CD8-positive, alpha-beta memory T cell (primary cell): ENCODE results near the gene VPS33A. TPM values are rescaled to one million over a fixed set of nuclear protein-coding genes. Genes with fewer than 3 reads are reported as not detected.
A peak's percentile ranks its signal among the peaks of the same experiment; 100 is the strongest.

Source experiments
- CTCF ChIA-PET: fragments of 350-600 bp; sonication (Branson Sonifier 250); formaldehyde crosslinking; loops from one replicate; lab custom pipeline; 2021; ENCODE audit warnings: antibody characterized with exemption; lab: Charles Lee
- POLR2A ChIA-PET: fragments of 350-600 bp; sonication (Branson Sonifier 250); formaldehyde crosslinking; loops from one replicate; lab custom pipeline; 2021; ENCODE audit warnings: antibody characterized with exemption; lab: Charles Lee
- DNase-seq, 5 donors: peaks; one replicate each; pipeline versions ENCODE4 v3.0.0 to v3.0.0-alpha.2; 2020 to 2022; ENCODE audit warnings: mixed read lengths in 1 of 5
- H3K27ac ChIP-seq: one replicate; pipeline ENCODE4 v1.7.0; 2013; ENCODE audit warnings: low read depth, mild to moderate bottlenecking, low read length, moderate library complexity
- H3K27me3 ChIP-seq: 2 replicates; pipeline ENCODE4 v1.7.0; 2013; ENCODE audit warnings: low read length, mild to moderate bottlenecking; ENCODE audit not compliant: insufficient read depth, poor library complexity, severe bottlenecking
- H3K36me3 ChIP-seq: 2 replicates; pipeline ENCODE4 v1.7.0; 2013; ENCODE audit warnings: mild to moderate bottlenecking, low read length, moderate library complexity; ENCODE audit not compliant: insufficient read depth
- H3K4me1 ChIP-seq: 2 replicates; pipeline ENCODE4 v1.7.0; 2013; ENCODE audit warnings: mild to moderate bottlenecking, low read length, moderate library complexity; ENCODE audit not compliant: insufficient read depth
- H3K4me3 ChIP-seq: 2 replicates; pipeline ENCODE4 v1.7.0; 2013; ENCODE audit warnings: mild to moderate bottlenecking, low read length
- H3K9me3 ChIP-seq: 2 replicates; pipeline ENCODE4 v1.7.0; 2013; ENCODE audit warnings: mild to moderate bottlenecking, low read length
- H3K27ac Mint-ChIP-seq, 8 donors: one replicate each; pipeline ENCODE4 v1.8.0; 2020 to 2021; ENCODE audit warnings: mixed read lengths in 8 of 8, mild to moderate bottlenecking in 6 of 8, inconsistent platforms in 3 of 8, moderate library complexity in 3 of 8
- H3K27me3 Mint-ChIP-seq, 2 donors: one replicate each; pipeline ENCODE4 v1.8.0; 2020 to 2021; ENCODE audit warnings: mixed read lengths in 2 of 2, mild to moderate bottlenecking in 1 of 2, moderate library complexity in 1 of 2
- H3K36me3 Mint-ChIP-seq, 3 donors: one replicate each; pipeline ENCODE4 v1.8.0; 2020 to 2021; ENCODE audit warnings: mixed read lengths in 3 of 3, inconsistent platforms in 1 of 3, mild to moderate bottlenecking in 1 of 3
- H3K4me1 Mint-ChIP-seq, 3 donors: one replicate each; pipeline ENCODE4 v1.8.0; 2020 to 2021; ENCODE audit warnings: mixed read lengths in 3 of 3, inconsistent platforms in 1 of 3, mild to moderate bottlenecking in 1 of 3
- H3K4me3 Mint-ChIP-seq, 7 donors: one replicate each; pipeline ENCODE4 v1.8.0; 2020 to 2021; ENCODE audit warnings: mixed read lengths in 7 of 7, mild to moderate bottlenecking in 6 of 7, moderate library complexity in 4 of 7, inconsistent platforms in 2 of 7
- H3K9me3 Mint-ChIP-seq, 5 donors: one replicate each; pipeline ENCODE4 v1.8.0; 2020 to 2022; ENCODE audit warnings: mixed read lengths in 5 of 5, mild to moderate bottlenecking in 3 of 5, moderate library complexity in 2 of 5, inconsistent platforms in 1 of 5
- polyA plus RNA-seq: library from polyadenylated mRNA; unstranded; fragments of 300-500 nt; fragmentation: Illumina TruSeq; gene quantifications from one replicate; pipeline ENCODE4 v1.2.3, GENCODE V29; 2021
- total RNA-seq, 2 experiments: library from RNA; stranded (reverse); gene quantifications; one replicate each; pipeline ENCODE4 v1.2.3, GENCODE V29; 2021

VPS33A gene
- total and polyA plus RNA-seq, 3 experiments from 2014 or later = 30.6 to 44.2 (median 43.1) TPM

DNA sequence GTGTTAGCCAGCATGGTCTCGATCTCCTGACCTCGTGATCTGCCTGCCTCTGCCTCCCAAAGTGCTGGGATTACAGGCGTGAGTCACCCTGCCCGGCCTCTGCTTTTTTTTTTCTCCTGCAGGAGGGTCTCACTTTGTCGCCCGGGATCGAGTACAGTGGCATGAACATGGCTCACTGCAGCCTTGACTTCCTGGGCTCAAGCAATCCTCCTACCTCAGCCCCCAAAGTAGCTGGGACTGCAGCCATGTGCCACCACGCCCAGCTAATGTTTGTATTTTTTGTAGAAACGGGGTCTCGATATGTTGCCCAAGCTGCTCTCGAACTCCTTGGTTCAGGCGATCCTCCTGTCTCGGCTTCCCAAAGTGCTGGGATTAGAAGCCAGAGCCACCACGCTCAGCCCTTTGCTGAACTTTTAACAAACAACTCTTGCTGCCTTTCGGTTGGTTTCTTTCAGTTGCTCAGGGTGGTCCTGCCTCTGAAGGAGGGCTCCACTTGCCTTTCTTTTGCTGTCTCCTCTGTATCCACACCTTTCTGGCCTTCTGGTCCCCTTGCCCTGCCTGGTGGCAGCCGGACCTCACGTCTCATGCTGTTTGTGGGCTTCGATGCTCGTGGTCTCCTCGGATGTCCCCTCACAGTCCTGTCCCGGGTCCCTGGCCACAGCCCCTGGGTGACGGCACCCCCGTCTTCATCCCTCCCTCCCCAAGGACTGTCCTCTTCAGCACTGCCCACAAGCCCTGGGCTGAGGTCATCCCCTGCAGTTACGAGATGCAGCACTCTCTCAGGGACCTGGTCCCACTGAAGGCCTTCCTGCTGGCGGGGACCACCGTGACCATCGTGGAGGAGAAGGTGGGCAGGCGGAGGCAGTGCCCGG, 66.6 kb downstream of the VPS33A start:
- Mint-ChIP-seq H3K27ac (no peak overlapping the region), H3K36me3 (peaks cover 0 to 5% (median 0%) of the 10 kb centered on the region in 3 donors), H3K4me1 (peaks cover 5 to 19% (median 14%) of the 10 kb centered on the region in 3 donors), H3K27me3 (peaks cover 9 to 19% of the 10 kb centered on the region in 2 donors), H3K4me3 (no peak overlapping the region), H3K9me3 (peaks cover 0 to 4% (median 0%) of the 10 kb centered on the region in 5 donors)
- POLR2A ChIA-PET = no interaction called here
- H3K27ac ChIP-seq = no peak overlapping the region
- CTCF ChIA-PET = no interaction called here
- no peaks in the 10 kb centered on the region for H3K36me3 ChIP-seq
- H3K27me3 ChIP-seq = no peaks in the 10 kb centered on the region
- H3K9me3 ChIP-seq = peaks cover 4% of the 10 kb centered on the region
- DNase-seq = no peak
- H3K4me1 ChIP-seq = peaks cover 7% of the 10 kb centered on the region
- H3K4me3 ChIP-seq = no peak overlapping the region

DNA sequence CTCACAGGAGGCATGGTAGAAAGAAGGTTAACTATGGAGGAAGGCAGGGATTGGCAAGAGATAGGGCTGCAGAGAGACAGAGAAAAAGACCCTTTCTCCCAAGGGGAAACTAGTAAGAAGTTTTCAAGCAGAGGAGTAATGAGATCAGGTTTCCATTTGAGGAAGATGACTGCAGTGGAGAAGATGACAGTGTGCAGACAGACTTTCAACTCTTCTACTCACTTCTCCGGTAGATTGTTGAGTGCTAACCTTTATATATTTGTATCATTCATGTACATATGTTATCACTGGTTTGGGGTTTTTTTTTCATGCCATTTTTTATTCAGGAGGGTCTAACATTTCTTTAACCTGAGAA, 68.7 kb downstream of the VPS33A start:
- Mint-ChIP-seq H3K4me3 (no peak overlapping the region), H3K36me3 (peaks cover 0 to 5% (median 0%) of the 10 kb centered on the region in 3 donors), H3K27ac (peak overlapping the region in 1 of 8 donors; percentile 19), H3K9me3 (peaks cover 0 to 4% (median 0%) of the 10 kb centered on the region in 5 donors), H3K27me3 (peaks cover 9 to 21% of the 10 kb centered on the region in 2 donors), H3K4me1 (peaks cover 2 to 7% (median 7%) of the 10 kb centered on the region in 3 donors)
- H3K4me1 ChIP-seq = peaks cover 3% of the 10 kb centered on the region
- H3K27ac ChIP-seq = peak overlapping the region; percentile 62
- no peaks in the 10 kb centered on the region for H3K27me3 ChIP-seq
- no peak overlapping the region for H3K4me3 ChIP-seq
- H3K9me3 ChIP-seq = peaks cover 4% of the 10 kb centered on the region
- ChIA-PET POLR2A (no interaction called here), CTCF (no interaction called here)
- DNase-seq = no peak
- no peaks in the 10 kb centered on the region for H3K36me3 ChIP-seq

DNA sequence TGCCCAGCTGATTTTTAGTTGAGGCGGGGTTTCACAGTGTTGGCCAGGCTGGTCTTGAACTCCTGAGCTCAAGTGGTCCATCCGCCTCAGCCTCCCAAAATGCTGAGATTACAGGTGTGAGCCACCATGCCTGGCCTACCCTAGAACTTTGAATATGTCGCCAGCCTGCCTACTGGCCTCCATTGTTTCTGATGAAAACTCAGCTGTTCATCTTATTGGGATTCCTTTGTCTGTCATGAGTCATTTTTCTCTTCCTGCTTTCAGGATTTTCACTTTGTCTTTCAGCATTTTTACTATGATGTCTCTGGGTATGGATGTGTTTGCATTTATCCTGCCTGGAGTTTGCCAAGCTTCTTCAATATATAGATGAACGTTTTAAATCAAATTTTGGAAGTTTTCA, 70.9 kb downstream of the VPS33A start:
- no peak overlapping the region for H3K27ac ChIP-seq
- no peaks in the 10 kb centered on the region for H3K4me1 ChIP-seq
- Mint-ChIP-seq H3K27ac (no peak overlapping the region), H3K4me3 (no peak overlapping the region), H3K9me3 (peaks cover 0 to 4% (median 0%) of the 10 kb centered on the region in 5 donors), H3K36me3 (peaks cover 0 to 5% (median 0%) of the 10 kb centered on the region in 3 donors), H3K27me3 (peaks cover 10 to 26% of the 10 kb centered on the region in 2 donors), H3K4me1 (peaks cover 6 to 10% (median 9%) of the 10 kb centered on the region in 3 donors)
- no peak for DNase-seq
- POLR2A ChIA-PET = interaction anchor here (0.6 kb wide), 1 partner anchor 41 kb away, joined by 4 read pairs; no protein-coding TSS in a partner anchor
- peaks cover 4% of the 10 kb centered on the region for H3K9me3 ChIP-seq
- H3K4me3 ChIP-seq = no peak overlapping the region
- H3K27me3 ChIP-seq = no peaks in the 10 kb centered on the region
- H3K36me3 ChIP-seq = no peaks in the 10 kb centered on the region
- CTCF ChIA-PET = no interaction called here

- Mint-ChIP-seq H3K36me3 (peaks cover 0 to 5% (median 0%) of the 10 kb centered on the region in 3 donors), H3K27ac (no peak overlapping the region), H3K27me3 (peaks cover 10 to 23% of the 10 kb centered on the region in 2 donors), H3K4me1 (peaks cover 6 to 10% (median 9%) of the 10 kb centered on the region in 3 donors), H3K4me3 (no peak overlapping the region), H3K9me3 (peaks cover 0 to 4% (median 0%) of the 10 kb centered on the region in 5 donors)
- no peak for DNase-seq
- Histone ChIP-seq H3K9me3 (peaks cover 4% of the 10 kb centered on the region), H3K4me1 (no peaks in the 10 kb centered on the region), H3K27me3 (no peaks in the 10 kb centered on the region), H3K36me3 (no peaks in the 10 kb centered on the region), H3K27ac (no peak overlapping the region), H3K4me3 (no peak overlapping the region)
- ChIA-PET POLR2A (no interaction called here), CTCF (interaction anchor here (3.1 kb wide), 1 partner anchor 141 kb away, joined by 9 read pairs; no protein-coding TSS in a partner anchor)
Measured at GRCh38 chr12:122194804-122195203, 71.5 kb downstream of the VPS33A start.

DNA sequence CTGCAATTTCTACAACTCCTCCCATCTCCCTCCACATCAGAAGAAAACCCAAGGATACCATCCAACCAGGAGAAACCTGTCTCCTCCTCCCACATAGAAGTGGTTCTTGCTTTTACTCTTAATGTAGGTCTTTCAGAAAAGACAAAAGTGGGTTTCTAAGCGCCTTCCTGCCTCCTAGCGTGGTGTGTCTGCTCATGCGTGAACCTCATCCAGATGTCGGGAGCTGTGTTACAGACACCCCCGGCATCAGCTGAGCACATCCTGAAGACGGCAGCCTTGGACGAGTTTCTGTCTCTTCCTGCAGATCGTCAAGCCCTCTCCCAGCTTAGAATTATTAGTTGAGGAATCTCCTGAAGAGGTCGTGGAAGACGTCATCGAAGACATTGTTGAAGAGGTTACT, 73.9 kb downstream of the VPS33A start:
- peaks cover 0 to 4% (median 0%) of the 10 kb centered on the region in 5 donors for H3K9me3 Mint-ChIP-seq
- Histone ChIP-seq H3K4me1 (no peaks in the 10 kb centered on the region), H3K27ac (no peak overlapping the region), H3K4me3 (no peak overlapping the region), H3K27me3 (no peaks in the 10 kb centered on the region), H3K9me3 (peaks cover 4% of the 10 kb centered on the region), H3K36me3 (no peaks in the 10 kb centered on the region)
- CTCF ChIA-PET = interaction anchor here (3.1 kb wide), 1 partner anchor 138 kb away, joined by 9 read pairs; no protein-coding TSS in a partner anchor
- no peak for DNase-seq
- peaks cover 0 to 5% (median 0%) of the 10 kb centered on the region in 3 donors for H3K36me3 Mint-ChIP-seq
- H3K4me1 Mint-ChIP-seq = peaks cover 5 to 8% (median 8%) of the 10 kb centered on the region in 3 donors
- H3K27me3 Mint-ChIP-seq = peaks cover 10 to 12% of the 10 kb centered on the region in 2 donors
- H3K4me3 Mint-ChIP-seq = no peak overlapping the region
- H3K27ac Mint-ChIP-seq = no peak overlapping the region
- POLR2A ChIA-PET = no interaction called here

DNA sequence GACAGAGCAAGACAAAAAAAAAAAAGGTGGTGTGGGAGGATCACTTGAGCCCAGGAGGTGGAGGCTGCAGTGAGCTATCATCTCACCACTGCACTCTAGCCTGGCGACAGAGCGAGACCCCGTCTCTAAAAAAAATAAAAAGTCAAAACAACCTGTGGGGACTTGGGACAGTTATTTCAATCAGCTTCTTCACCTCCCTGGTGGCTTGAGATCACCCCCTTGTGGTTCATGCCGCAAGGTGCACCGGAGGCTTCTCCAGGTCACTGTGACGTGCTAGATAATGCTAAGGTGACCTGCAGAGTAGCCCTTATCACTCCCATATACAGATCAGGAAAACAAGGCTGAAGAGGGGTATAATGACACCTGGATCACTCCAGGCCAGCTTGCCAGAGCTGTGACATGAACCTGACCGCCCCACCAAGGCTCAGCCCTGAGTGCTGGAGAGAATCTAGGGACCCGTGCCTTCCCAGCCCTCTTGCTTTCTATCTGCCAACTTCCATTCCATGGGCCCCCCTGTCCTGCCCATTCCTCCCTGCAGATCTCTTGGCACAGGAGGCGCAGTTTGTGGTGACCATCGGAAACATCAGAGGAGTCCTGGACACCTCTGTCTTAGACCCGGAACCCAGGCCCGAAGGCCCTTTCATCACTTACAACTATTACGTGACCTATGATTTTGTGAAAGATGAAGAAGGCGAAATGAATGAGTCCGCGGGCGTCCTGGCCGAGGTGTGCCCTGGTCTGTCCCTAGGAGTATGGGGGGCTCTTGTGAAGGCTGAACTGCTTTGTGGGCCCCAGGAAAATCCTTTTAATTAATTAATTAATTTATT, 75.2 kb downstream of the VPS33A start:
- ChIA-PET POLR2A (interaction anchor here (0.5 to 0.7 kb wide), 2 partner anchors 12 to 327 kb away, joined by 4 to 5 read pairs; no protein-coding TSS in a partner anchor), CTCF (interaction anchor here (0.6 to 1.8 kb wide), 12 partner anchors 9 to 273 kb away, joined by 3 to 9 read pairs (median 4); partner anchors contain the start of genes B3GNT4 and CFAP251)
- Histone ChIP-seq H3K9me3 (peaks cover 4% of the 10 kb centered on the region), H3K27ac (no peak overlapping the region), H3K36me3 (no peaks in the 10 kb centered on the region), H3K4me1 (no peaks in the 10 kb centered on the region), H3K4me3 (no peak overlapping the region), H3K27me3 (no peaks in the 10 kb centered on the region)
- DNase-seq = peak; percentile 52 to 77 (median 57)
- Mint-ChIP-seq H3K4me1 (peaks cover 3 to 6% (median 6%) of the 10 kb centered on the region in 3 donors), H3K27me3 (peaks cover 3 to 6% of the 10 kb centered on the region in 2 donors), H3K9me3 (peaks cover 0 to 4% (median 0%) of the 10 kb centered on the region in 5 donors), H3K27ac (no peak overlapping the region), H3K4me3 (no peak overlapping the region), H3K36me3 (peaks cover 0 to 5% (median 0%) of the 10 kb centered on the region in 3 donors)

- CTCF ChIA-PET = interaction anchor here (1.0 to 1.4 kb wide), 6 partner anchors 12 to 135 kb away, joined by 3 to 6 read pairs (median 4); partner anchors contain the start of gene B3GNT4
- Mint-ChIP-seq H3K36me3 (no peaks in the 10 kb centered on the region), H3K4me1 (peaks cover 3 to 6% (median 6%) of the 10 kb centered on the region in 3 donors), H3K4me3 (no peak overlapping the region), H3K27me3 (peaks cover 3 to 6% of the 10 kb centered on the region in 2 donors), H3K9me3 (no peaks in the 10 kb centered on the region), H3K27ac (no peak overlapping the region)
- DNase-seq = no peak
- Histone ChIP-seq H3K27me3 (no peaks in the 10 kb centered on the region), H3K27ac (no peak overlapping the region), H3K36me3 (no peaks in the 10 kb centered on the region), H3K4me3 (no peak overlapping the region), H3K9me3 (no peaks in the 10 kb centered on the region), H3K4me1 (no peaks in the 10 kb centered on the region)
- POLR2A ChIA-PET = interaction anchor here (0.7 kb wide), 1 partner anchor 10 kb away, joined by 4 read pairs; no protein-coding TSS in a partner anchor
Measured at GRCh38 chr12:122189626-122190475, 76.4 kb downstream of the VPS33A start.
